Activated CD4-positive, alpha-beta T cell treated with anti-CD3 and anti-CD28 coated beads, Interleukin-2, amount 50 U/mL, for 24 hours (primary cell): ENCODE measurements around the gene PEX5L.
"Not testable (repeated sequence)": the region's sequence is repeated elsewhere in the genome, so short reads cannot be mapped to it uniquely, and the experiment has no call there.

Source experiments
- DNase-seq, 2 donors: peaks; one replicate each; pipeline ENCODE4 v3.0.0-alpha.2; 2020; ENCODE audit warnings: low read depth in 1 of 2, low spot score in 1 of 2

PEX5L gene

GRCh38 chr3:180036671-180037455, at the start of gene PEX5L:
Gene PEX5L (minus strand): TSS chr3:180036937. CDS start chr3:180036599, 338 bp downstream.
- no peak for DNase-seq

- no peak for DNase-seq
Measured at GRCh38 chr3:180085122-180085710, 48.5 kb upstream of the PEX5L start.

- no peak for DNase-seq
Measured at GRCh38 chr3:180082699-180083098, 46.0 kb upstream of the PEX5L start.

- no peak for DNase-seq
Measured at GRCh38 chr3:180078592-180078991, 41.9 kb upstream of the PEX5L start.

- DNase-seq = no peak
Measured at GRCh38 chr3:180073561-180073960, 36.8 kb upstream of the PEX5L start.

GRCh38 chr3:180072786-180073185, 36.0 kb upstream of the PEX5L start:
- no peak for DNase-seq

GRCh38 chr3:180070925-180071324, 34.2 kb upstream of the PEX5L start:
- DNase-seq = no peak

- no peak for DNase-seq
Measured at GRCh38 chr3:180068023-180068422, 31.3 kb upstream of the PEX5L start.

- DNase-seq = no peak
Measured at GRCh38 chr3:180066598-180066997, 29.9 kb upstream of the PEX5L start.

GRCh38 chr3:180063783-180064182, 27.0 kb upstream of the PEX5L start:
- DNase-seq = no peak

GRCh38 chr3:180062771-180063170, 26.0 kb upstream of the PEX5L start:
- DNase-seq = no peak

- DNase-seq = no peak
Measured at GRCh38 chr3:180059356-180059755, 22.6 kb upstream of the PEX5L start.

- no peak for DNase-seq
Measured at GRCh38 chr3:180058238-180058637, 21.5 kb upstream of the PEX5L start.

- DNase-seq = not testable (repeated sequence)
Measured at GRCh38 chr3:180055656-180056055, 18.9 kb upstream of the PEX5L start.

GRCh38 chr3:180049391-180049790, 12.7 kb upstream of the PEX5L start:
- DNase-seq = no peak

- DNase-seq = no peak
Measured at GRCh38 chr3:180048840-180049239, 12.1 kb upstream of the PEX5L start.

- DNase-seq = no peak
Measured at GRCh38 chr3:180048103-180048502, 11.4 kb upstream of the PEX5L start.

- no peak for DNase-seq
Measured at GRCh38 chr3:180040966-180041365, 4.2 kb upstream of the PEX5L start.

GRCh38 chr3:180036092-180036670, 556 bp downstream of the PEX5L start:
- DNase-seq = no peak

- no peak for DNase-seq
Measured at GRCh38 chr3:180026997-180027396, 9.7 kb downstream of the PEX5L start.

- no peak for DNase-seq
Measured at GRCh38 chr3:180018543-180018942, 18.2 kb downstream of the PEX5L start.

GRCh38 chr3:180017846-180018245, 18.9 kb downstream of the PEX5L start:
- no peak for DNase-seq
